SK-N-SH (cell line): ENCODE measurements around the gene VPS18.

Source experiments
- FOSL2 ChIP-seq: IDR thresholded peaks from 2 replicates; pipeline ENCODE4 v1.4.0; 2012; ENCODE audit warnings: low read depth, mild to moderate bottlenecking, moderate library complexity, borderline replicate concordance
- FOXM1 ChIP-seq: IDR thresholded peaks from 2 replicates; pipeline ENCODE4 v1.4.0; 2012; ENCODE audit warnings: low read depth, mild to moderate bottlenecking
- NRF1 ChIP-seq: IDR thresholded peaks from 2 replicates; pipeline ENCODE4 v1.6.1; 2012; ENCODE audit warnings: low read depth, mild to moderate bottlenecking, low read length
- RAD21 ChIP-seq: IDR thresholded peaks from 2 replicates; pipeline ENCODE4 v1.6.1; 2012; ENCODE audit warnings: mild to moderate bottlenecking, low read length
- RXRA ChIP-seq: IDR thresholded peaks from 2 replicates; pipeline ENCODE4 v1.4.0; 2012; ENCODE audit warnings: low read depth, mild to moderate bottlenecking, borderline replicate concordance
- SIN3A ChIP-seq: IDR thresholded peaks from 2 replicates; pipeline ENCODE4 v1.6.1; 2012; ENCODE audit warnings: low read depth, mild to moderate bottlenecking, low read length, moderate library complexity, borderline replicate concordance
- TAF1 ChIP-seq: IDR thresholded peaks from 2 replicates; pipeline ENCODE4 v1.6.1; 2012; ENCODE audit warnings: low read depth, mild to moderate bottlenecking, low read length, moderate library complexity, borderline replicate concordance
- YY1 ChIP-seq: IDR thresholded peaks from 2 replicates; pipeline ENCODE4 v1.4.0; 2012; ENCODE audit warnings: low read depth, mild to moderate bottlenecking
- TF ChIP-seq, protein P1 (sequence below): fragments of 200-600 bp; sonication (generic); IDR thresholded peaks from 2 replicates; pipeline ENCODE4 v1.6.1; 2017; ENCODE audit warnings: antibody characterized with exemption, mild to moderate bottlenecking, moderate library complexity
- TF ChIP-seq, protein P2 (sequence below): IDR thresholded peaks from 2 replicates; pipeline ENCODE4 v1.6.1; 2012; ENCODE audit warnings: mild to moderate bottlenecking, low read depth, low read length, moderate library complexity
- TF ChIP-seq, protein P3 (sequence below): IDR thresholded peaks from 2 replicates; pipeline ENCODE4 v1.4.0; 2012; ENCODE audit warnings: low read depth, borderline replicate concordance
- TF ChIP-seq, protein P4 (sequence below): IDR thresholded peaks from 2 replicates; pipeline ENCODE4; 2012

DNA sequence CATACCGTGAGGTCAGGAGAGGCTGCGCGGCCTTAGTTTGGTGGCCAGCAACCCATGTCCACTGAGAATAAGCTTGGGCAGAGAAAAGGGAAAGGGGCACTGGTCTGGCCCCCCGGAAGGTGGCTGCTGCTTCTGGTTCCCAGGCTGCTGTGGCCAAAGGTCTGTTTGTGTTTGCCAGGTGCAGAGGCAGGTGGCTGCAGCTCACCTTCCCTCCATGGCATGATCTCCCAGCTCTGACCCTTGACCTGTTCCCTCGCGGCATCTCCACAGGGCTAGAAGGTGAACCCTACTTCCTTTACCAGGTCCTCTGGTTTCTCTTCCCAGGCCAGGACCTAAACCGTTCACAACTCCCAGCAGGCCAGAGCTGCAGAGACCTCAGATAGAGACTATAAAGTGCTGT lies 13.8 kb downstream of the VPS18 start:
- TF ChIP-seq FOXM1 = no peak
- no peak for TF ChIP-seq YY1
- TF ChIP-seq, protein P1, sequence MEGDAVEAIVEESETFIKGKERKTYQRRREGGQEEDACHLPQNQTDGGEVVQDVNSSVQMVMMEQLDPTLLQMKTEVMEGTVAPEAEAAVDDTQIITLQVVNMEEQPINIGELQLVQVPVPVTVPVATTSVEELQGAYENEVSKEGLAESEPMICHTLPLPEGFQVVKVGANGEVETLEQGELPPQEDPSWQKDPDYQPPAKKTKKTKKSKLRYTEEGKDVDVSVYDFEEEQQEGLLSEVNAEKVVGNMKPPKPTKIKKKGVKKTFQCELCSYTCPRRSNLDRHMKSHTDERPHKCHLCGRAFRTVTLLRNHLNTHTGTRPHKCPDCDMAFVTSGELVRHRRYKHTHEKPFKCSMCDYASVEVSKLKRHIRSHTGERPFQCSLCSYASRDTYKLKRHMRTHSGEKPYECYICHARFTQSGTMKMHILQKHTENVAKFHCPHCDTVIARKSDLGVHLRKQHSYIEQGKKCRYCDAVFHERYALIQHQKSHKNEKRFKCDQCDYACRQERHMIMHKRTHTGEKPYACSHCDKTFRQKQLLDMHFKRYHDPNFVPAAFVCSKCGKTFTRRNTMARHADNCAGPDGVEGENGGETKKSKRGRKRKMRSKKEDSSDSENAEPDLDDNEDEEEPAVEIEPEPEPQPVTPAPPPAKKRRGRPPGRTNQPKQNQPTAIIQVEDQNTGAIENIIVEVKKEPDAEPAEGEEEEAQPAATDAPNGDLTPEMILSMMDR = no peak
- TF ChIP-seq RAD21 = no peak
- no peak for TF ChIP-seq NRF1
- TF ChIP-seq, protein P2, sequence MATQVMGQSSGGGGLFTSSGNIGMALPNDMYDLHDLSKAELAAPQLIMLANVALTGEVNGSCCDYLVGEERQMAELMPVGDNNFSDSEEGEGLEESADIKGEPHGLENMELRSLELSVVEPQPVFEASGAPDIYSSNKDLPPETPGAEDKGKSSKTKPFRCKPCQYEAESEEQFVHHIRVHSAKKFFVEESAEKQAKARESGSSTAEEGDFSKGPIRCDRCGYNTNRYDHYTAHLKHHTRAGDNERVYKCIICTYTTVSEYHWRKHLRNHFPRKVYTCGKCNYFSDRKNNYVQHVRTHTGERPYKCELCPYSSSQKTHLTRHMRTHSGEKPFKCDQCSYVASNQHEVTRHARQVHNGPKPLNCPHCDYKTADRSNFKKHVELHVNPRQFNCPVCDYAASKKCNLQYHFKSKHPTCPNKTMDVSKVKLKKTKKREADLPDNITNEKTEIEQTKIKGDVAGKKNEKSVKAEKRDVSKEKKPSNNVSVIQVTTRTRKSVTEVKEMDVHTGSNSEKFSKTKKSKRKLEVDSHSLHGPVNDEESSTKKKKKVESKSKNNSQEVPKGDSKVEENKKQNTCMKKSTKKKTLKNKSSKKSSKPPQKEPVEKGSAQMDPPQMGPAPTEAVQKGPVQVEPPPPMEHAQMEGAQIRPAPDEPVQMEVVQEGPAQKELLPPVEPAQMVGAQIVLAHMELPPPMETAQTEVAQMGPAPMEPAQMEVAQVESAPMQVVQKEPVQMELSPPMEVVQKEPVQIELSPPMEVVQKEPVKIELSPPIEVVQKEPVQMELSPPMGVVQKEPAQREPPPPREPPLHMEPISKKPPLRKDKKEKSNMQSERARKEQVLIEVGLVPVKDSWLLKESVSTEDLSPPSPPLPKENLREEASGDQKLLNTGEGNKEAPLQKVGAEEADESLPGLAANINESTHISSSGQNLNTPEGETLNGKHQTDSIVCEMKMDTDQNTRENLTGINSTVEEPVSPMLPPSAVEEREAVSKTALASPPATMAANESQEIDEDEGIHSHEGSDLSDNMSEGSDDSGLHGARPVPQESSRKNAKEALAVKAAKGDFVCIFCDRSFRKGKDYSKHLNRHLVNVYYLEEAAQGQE = no peak
- no peak for TF ChIP-seq SIN3A
- TF ChIP-seq TAF1 = no peak
- no peak for TF ChIP-seq RXRA
- TF ChIP-seq, protein P3, sequence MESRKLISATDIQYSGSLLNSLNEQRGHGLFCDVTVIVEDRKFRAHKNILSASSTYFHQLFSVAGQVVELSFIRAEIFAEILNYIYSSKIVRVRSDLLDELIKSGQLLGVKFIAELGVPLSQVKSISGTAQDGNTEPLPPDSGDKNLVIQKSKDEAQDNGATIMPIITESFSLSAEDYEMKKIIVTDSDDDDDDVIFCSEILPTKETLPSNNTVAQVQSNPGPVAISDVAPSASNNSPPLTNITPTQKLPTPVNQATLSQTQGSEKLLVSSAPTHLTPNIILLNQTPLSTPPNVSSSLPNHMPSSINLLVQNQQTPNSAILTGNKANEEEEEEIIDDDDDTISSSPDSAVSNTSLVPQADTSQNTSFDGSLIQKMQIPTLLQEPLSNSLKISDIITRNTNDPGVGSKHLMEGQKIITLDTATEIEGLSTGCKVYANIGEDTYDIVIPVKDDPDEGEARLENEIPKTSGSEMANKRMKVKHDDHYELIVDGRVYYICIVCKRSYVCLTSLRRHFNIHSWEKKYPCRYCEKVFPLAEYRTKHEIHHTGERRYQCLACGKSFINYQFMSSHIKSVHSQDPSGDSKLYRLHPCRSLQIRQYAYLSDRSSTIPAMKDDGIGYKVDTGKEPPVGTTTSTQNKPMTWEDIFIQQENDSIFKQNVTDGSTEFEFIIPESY = no peak
- TF ChIP-seq FOSL2 = no peak
- TF ChIP-seq, protein P4, sequence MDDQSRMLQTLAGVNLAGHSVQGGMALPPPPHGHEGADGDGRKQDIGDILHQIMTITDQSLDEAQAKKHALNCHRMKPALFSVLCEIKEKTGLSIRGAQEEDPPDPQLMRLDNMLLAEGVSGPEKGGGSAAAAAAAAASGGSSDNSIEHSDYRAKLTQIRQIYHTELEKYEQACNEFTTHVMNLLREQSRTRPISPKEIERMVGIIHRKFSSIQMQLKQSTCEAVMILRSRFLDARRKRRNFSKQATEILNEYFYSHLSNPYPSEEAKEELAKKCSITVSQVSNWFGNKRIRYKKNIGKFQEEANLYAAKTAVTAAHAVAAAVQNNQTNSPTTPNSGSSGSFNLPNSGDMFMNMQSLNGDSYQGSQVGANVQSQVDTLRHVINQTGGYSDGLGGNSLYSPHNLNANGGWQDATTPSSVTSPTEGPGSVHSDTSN = no peak
